Neutrophil (primary cell): ENCODE measurements around the gene WDR70.

Source experiments
- H3K27ac ChIP-seq: fragments of 200-600 bp; sonication (generic); 2 replicates; pipeline ENCODE4 v1.5.1; 2016; ENCODE audit warnings: mild to moderate bottlenecking, moderate library complexity
- H3K27me3 ChIP-seq: fragments of 200-600 bp; sonication (generic); 2 replicates; pipeline ENCODE4 v1.6.0; 2016; ENCODE audit warnings: mild to moderate bottlenecking
- H3K36me3 ChIP-seq: fragments of 200-600 bp; sonication (generic); 2 replicates; pipeline ENCODE4 v1.5.1; 2017
- H3K4me1 ChIP-seq, 2 experiments: fragments of 200-600 bp in 1 of 2; sonication (generic) in 1 of 2; 1 replicate in 1 of 2; 2 replicates in 1 of 2; pipeline versions ENCODE4 v1.5.1 to v1.6.1; 2013 to 2016; ENCODE audit warnings: low read depth in 1 of 2, low read length in 1 of 2, mild to moderate bottlenecking in 1 of 2, moderate library complexity in 1 of 2; ENCODE audit not compliant: control insufficient read depth in 1 of 2, insufficient read depth in 1 of 2
- H3K4me3 ChIP-seq, 2 experiments: fragments of 200-600 bp in 1 of 2; sonication (generic) in 1 of 2; 1 replicate in 1 of 2; 2 replicates in 1 of 2; pipeline ENCODE4 v1.5.1; 2013 to 2016; ENCODE audit warnings: low read depth in 1 of 2, low read length in 1 of 2, mild to moderate bottlenecking in 1 of 2, moderate library complexity in 1 of 2
- H3K9me3 ChIP-seq: fragments of 200-600 bp; sonication (generic); 2 replicates; pipeline ENCODE4 v1.5.1; 2016
- CTCF ChIP-seq: fragments of 200-600 bp; sonication (generic); IDR thresholded peaks from 2 replicates; pipeline ENCODE4 v1.5.1; 2016; ENCODE audit warnings: antibody characterized with exemption

WDR70 gene

GRCh38 chr5:37715361-37715760 is 336.2 kb downstream of the WDR70 start:
- TF ChIP-seq CTCF = no peak
- Histone ChIP-seq H3K9me3 (no peaks in the 10 kb centered on the region), H3K27ac (no peak overlapping the region), H3K36me3 (no peaks in the 10 kb centered on the region), H3K4me1 (no peaks in the 10 kb centered on the region), H3K27me3 (no peaks in the 10 kb centered on the region), H3K4me3 (no peak overlapping the region)

GRCh38 chr5:37715992-37716391 is 336.9 kb downstream of the WDR70 start:
- Histone ChIP-seq H3K4me3 (no peak overlapping the region), H3K4me1 (peaks cover 0 to 2% of the 10 kb centered on the region in 2 experiments), H3K36me3 (no peaks in the 10 kb centered on the region), H3K9me3 (no peaks in the 10 kb centered on the region), H3K27ac (no peak overlapping the region), H3K27me3 (no peaks in the 10 kb centered on the region)
- no peak for TF ChIP-seq CTCF

DNA sequence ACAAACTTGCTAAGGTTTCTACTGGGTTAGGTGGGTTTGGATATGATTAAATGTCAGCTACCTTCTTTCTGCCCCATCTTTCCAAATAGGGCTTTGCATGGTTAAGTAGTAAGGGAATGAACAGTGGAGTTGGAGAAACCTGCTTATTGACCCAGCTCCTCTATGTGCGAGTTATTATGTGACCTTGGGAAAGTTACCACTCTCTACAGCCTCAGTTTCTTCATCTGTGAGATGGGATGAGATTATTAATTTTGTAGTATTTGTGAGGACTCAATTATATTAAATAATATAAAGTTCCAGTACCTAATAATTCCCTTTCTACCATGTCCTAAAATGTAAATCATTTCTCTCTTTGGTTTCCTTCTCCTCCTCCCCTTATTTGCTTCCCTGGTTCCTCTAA is 337.3 kb downstream of the WDR70 start:
- Histone ChIP-seq H3K9me3 (no peaks in the 10 kb centered on the region), H3K36me3 (no peaks in the 10 kb centered on the region), H3K4me1 (peaks cover 2 to 6% of the 10 kb centered on the region in 2 experiments), H3K27ac (no peak overlapping the region), H3K4me3 (no peak overlapping the region), H3K27me3 (no peaks in the 10 kb centered on the region)
- no peak for TF ChIP-seq CTCF

- Histone ChIP-seq H3K9me3 (no peaks in the 10 kb centered on the region), H3K27ac (no peak overlapping the region), H3K27me3 (no peaks in the 10 kb centered on the region), H3K4me1 (peaks cover 6 to 14% of the 10 kb centered on the region in 2 experiments), H3K36me3 (no peaks in the 10 kb centered on the region), H3K4me3 (no peak overlapping the region)
- TF ChIP-seq CTCF = no peak
Observed at GRCh38 chr5:37717276-37717612, 338.1 kb downstream of the WDR70 start.

GRCh38 chr5:37717613-37718431 is 338.7 kb downstream of the WDR70 start:
- peaks cover 8 to 20% of the 10 kb centered on the region in 2 experiments for H3K4me1 ChIP-seq

More at GRCh38 chr5:37717613-37718431, 338.7 kb downstream of the WDR70 start:
- Histone ChIP-seq H3K36me3 (no peaks in the 10 kb centered on the region), H3K27me3 (no peaks in the 10 kb centered on the region), H3K9me3 (no peaks in the 10 kb centered on the region), H3K4me3 (no peak overlapping the region), H3K27ac (no peak overlapping the region)
- no peak for TF ChIP-seq CTCF
